ENCODE results near the gene LITAF.

Gene LITAF

DNA sequence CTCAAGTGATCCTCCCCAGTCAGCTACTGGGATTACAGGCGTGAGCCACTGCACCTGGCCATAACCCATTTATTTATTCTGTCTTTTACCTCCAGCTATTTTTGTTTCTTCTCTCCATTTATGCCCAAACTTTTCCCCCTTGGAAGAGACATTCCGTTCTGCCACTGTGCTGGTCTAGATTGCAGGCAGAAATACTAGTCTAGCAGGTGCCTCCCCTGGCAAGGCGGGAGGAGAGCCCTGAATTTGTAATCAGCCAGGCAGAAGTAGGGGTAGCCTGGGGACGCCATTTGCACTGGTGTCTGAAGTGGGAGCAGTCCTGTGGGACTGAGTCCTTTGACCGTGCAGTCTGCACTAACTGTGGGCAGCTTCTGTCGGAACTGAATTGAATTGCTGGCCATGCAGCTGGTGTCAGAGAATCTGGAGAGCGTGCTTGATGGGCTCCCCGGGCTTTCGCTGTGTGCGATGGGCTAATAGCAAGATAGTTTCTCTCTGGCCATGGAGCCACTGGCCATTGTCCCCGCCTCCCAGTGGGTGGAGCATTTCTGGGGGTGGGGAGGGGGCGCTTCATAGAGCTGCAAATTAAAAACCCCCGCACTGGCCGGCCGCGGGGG lies 31.5 kb upstream of the LITAF start:
- TF ChIP-seq, protein P1, sequence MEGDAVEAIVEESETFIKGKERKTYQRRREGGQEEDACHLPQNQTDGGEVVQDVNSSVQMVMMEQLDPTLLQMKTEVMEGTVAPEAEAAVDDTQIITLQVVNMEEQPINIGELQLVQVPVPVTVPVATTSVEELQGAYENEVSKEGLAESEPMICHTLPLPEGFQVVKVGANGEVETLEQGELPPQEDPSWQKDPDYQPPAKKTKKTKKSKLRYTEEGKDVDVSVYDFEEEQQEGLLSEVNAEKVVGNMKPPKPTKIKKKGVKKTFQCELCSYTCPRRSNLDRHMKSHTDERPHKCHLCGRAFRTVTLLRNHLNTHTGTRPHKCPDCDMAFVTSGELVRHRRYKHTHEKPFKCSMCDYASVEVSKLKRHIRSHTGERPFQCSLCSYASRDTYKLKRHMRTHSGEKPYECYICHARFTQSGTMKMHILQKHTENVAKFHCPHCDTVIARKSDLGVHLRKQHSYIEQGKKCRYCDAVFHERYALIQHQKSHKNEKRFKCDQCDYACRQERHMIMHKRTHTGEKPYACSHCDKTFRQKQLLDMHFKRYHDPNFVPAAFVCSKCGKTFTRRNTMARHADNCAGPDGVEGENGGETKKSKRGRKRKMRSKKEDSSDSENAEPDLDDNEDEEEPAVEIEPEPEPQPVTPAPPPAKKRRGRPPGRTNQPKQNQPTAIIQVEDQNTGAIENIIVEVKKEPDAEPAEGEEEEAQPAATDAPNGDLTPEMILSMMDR (IDR thresholded peaks at IDR 0.05): no peak

DNA sequence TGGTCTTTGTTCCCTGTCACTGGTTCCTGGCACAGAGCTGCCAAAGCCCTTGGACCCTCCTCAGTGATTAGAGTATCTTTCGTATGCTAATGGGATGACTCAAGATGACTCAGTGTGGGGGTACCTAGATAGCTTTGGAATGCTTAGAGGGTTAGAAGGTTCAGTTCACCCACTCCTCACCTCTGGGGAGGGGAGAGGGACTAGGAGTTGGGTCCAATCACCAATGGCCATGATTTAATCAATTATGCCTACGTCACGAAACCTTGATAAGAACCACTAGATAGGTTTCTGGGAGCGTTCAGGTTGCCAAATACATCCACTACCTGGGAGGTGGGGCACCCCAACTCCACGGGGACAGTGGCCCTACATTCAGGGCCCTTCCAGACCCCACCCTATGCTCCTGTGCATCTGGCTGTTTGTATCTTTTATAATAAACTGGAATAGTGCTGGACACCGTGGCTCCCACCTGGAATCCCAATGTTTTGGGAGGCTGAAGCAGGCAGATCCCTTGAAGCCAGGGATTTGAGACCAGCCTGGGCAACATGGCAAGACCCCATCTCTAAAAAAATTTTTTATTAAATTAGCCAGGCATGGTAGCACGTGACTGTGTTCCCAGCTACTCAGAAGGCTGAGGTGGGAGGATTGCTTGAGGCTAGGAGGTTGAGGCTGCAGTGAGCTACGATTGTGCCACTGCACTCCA lies 29.2 kb upstream of the LITAF start:
- TF ChIP-seq, protein P1 (IDR thresholded peaks at IDR 0.05): no peak

DNA sequence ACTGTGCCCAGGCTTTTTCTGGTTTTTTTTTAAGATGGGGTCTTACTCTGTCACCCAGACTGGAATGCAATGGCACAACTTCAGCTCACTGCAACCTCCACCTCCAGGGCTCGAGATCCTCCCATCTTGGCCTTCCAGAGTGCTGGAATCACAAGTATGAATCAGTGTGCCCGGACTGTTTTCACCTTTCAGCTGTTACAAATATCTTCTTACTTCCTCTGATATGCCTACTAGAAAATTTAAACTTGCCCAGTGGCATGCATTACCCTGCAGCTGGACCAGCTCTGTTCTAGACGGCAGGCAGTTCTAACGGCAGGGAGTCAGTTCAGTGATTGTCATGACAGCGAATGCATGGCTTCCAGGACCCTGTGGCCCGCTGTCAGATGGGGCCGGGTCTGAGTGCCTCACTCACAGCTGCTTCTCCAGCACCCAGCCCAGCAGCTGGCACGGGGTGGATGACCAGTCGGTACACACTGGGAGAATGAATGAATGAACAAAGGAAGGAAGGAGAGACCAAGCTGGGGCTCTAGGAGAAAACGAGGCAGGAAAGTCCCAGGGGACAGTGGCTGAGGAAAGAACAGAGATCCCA lies 28.0 kb upstream of the LITAF start:
- TF ChIP-seq, protein P1 (IDR thresholded peaks at IDR 0.05): no peak

DNA sequence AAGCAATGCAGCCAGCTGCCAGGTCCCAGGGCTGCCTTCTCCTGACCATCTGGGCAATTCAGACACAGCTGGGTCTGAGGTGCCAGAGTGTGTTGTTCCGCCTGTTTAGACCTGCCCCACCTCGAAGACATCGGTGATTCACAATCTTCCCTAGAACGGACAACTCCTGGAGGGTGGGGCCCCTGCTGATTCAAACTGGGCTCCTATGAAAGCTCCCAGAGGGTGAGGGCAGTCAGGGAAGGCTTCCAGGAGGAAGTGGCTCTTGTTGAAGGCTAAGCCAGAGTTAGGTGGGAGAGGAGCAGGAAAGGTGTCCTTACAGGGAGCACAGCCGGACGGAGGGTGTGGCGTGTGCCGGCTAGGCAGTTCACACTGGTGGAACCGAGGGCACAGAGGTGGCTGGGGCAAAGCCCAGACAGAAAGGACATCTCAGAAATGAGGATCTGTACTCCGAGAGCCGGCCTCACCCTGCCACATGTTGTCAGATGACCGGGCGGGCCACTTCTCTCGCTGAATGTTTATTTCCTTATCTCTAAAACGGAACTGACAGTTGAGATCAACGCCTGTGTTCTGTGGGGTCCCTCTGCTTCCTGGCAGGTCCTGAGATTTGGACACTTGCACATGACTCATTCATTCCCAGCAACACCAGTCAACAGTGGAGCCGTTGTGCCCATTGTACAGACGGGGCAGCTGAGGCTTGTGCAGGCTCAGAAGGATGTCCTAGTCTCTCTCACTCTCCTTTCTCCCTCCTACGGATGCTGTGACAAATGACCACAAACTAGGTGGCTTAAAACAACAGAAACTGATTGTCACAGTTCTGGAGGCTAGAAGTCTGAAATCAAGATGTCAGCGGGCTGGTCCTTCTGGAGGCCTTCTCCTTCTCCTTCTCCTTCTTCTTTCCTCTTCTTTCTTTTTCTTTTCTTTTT lies 26.9 kb upstream of the LITAF start:
- TF ChIP-seq, protein P1 (IDR thresholded peaks at IDR 0.05): no peak

DNA sequence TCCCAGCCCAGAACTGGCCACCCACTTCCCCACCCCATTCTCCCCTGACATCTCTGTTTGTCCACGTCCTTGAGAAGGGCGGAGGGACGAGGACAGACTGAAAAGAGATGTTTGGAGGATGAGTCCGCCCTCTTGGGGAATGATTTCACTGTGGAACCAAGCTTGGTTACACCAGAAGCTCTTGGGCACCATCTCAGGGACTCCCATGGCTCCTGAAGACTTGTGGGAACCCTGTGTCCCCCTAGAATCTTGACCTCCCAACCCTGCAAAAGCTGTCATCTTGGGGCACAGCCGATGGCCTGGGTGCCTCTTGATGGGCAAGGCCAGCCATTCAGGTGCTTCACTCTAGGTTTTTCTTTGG lies 25.9 kb upstream of the LITAF start:
- TF ChIP-seq, protein P1 (IDR thresholded peaks at IDR 0.05): no peak

DNA sequence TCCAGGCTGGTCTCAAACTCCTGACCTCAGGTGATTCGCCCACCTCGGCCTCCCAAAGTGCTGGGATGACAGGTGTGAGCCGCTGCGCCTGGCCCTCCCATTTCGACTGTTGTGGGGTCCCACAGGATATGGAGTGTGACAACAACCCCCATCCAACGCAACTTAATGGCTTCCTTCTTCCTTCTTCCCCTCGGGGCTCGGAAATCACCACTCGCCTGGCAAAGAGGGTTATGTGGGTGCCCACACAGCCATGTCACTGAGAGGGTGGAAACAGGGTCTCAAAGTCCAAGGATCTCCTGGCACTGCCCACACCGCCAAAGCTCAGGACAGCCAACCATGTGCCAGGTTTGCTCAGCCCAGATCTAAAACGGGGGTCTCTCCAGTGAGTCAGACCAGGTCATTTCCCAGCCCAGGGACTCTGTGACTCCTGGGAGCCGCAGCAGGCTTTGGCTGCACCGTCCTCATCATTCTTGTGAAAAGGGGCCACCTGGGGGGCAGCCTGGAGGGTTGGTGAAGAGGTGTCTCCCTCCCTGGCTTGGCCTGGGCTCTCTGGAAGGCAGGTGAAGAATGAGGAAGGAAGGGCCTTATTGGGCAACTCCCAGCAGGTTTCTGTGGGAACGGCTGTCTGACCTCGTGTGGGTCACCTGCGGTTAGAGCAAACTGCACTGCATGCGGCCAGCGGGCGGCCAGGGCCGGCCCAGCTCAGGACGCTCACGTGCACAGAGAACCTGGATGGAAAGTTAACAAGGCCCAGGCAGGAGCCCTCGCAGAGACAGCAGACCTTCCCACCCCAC lies 25.3 kb upstream of the LITAF start:
- TF ChIP-seq, protein P1 (IDR thresholded peaks at IDR 0.05): no peak

DNA sequence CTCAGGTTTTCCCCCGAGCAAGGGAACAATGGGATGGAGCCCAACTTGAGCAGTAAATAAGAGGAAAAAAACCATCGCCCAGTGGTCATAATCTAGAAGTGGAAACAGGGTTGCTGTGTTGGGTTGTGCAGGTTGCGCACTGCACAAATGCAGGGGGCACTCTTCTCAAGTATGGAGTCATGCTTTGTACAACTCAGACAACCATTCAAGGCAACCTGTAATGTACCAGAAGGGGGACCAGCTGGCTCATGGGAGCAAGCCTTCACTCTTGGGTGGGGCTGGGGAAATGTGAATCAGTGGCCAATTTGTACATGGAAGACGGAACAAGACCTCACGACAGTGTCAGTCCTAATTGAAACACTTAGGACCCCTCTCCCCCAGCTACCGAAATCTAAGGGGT lies 23.9 kb upstream of the LITAF start:
- TF ChIP-seq, protein P1 (IDR thresholded peaks at IDR 0.05): no peak

Data from LNCAP (cell line).